CD14-positive monocyte (primary cell): ENCODE results near the gene SLC44A4. TPM values are rescaled to one million over a fixed set of nuclear protein-coding genes. Genes with fewer than 3 reads are reported as not detected.

ENCODE experiments used
- DNase-seq, 3 donors: peaks; one replicate each; pipeline ENCODE4 v3.0.0-alpha.2; 2011 to 2022
- H2AFZ ChIP-seq: 2 replicates; pipeline ENCODE4 v1.6.0; 2012; ENCODE audit warnings: mild to moderate bottlenecking, low read depth, low read length, inconsistent platforms; ENCODE audit not compliant: insufficient read depth, poor library complexity, severe bottlenecking
- H3K27ac ChIP-seq, 2 donors: 1 replicate in 1 of 2; 2 replicates in 1 of 2; pipeline ENCODE4 v1.5.1; 2012 to 2013; ENCODE audit warnings: low read length in 2 of 2, control low read depth in 1 of 2, inconsistent platforms in 1 of 2, low read depth in 1 of 2, mild to moderate bottlenecking in 1 of 2
- H3K27me3 ChIP-seq, 2 donors: one replicate each; pipeline versions ENCODE4 v1.6.0 to v1.6.1; 2011 to 2013; ENCODE audit warnings: low read length in 2 of 2; ENCODE audit not compliant: control insufficient read depth in 2 of 2, insufficient read depth in 2 of 2
- H3K36me3 ChIP-seq, 2 donors: replicated peaks in 1 of 2; 1 replicate in 1 of 2; 2 replicates in 1 of 2; pipeline versions ENCODE4 v1.5.1 to v1.6.1; 2012 to 2013; ENCODE audit warnings: low read length in 2 of 2, control low read depth in 1 of 2, inconsistent platforms in 1 of 2, mild to moderate bottlenecking in 1 of 2; ENCODE audit not compliant: insufficient read depth in 2 of 2, control insufficient read depth in 1 of 2
- H3K4me1 ChIP-seq, 2 donors: 1 replicate in 1 of 2; 2 replicates in 1 of 2; pipeline versions ENCODE4 v1.5.1 to v1.6.1; 2012 to 2013; ENCODE audit warnings: low read length in 2 of 2, control low read depth in 1 of 2, inconsistent platforms in 1 of 2, mild to moderate bottlenecking in 1 of 2, moderate library complexity in 1 of 2; ENCODE audit not compliant: insufficient read depth in 2 of 2, control insufficient read depth in 1 of 2
- H3K4me2 ChIP-seq: replicated peaks from 2 replicates; pipeline ENCODE3; 2012; ENCODE audit warnings: low read length, moderate library complexity, mild to moderate bottlenecking; ENCODE audit not compliant: poor library complexity, severe bottlenecking; ENCODE audit errors: extremely low read depth
- H3K4me3 ChIP-seq, 3 experiments: fragments of 200-600 bp in 1 of 3; sonication (generic) in 1 of 3; replicated peaks in 1 of 3; 1 replicate in 2 of 3; 2 replicates in 1 of 3; pipeline ENCODE4 v1.5.1; 2011 to 2013; ENCODE audit warnings: low read length in 3 of 3, mild to moderate bottlenecking in 3 of 3, control low read depth in 2 of 3, low read depth in 2 of 3, inconsistent platforms in 1 of 3, moderate library complexity in 1 of 3
- H3K79me2 ChIP-seq: 2 replicates; pipeline ENCODE4 v1.6.0; 2012; ENCODE audit warnings: mild to moderate bottlenecking, control low read depth, inconsistent platforms, low read length, moderate library complexity; ENCODE audit not compliant: insufficient read depth
- H3K9ac ChIP-seq: 2 replicates; pipeline ENCODE4 v1.6.0; 2017; ENCODE audit warnings: low read length, mild to moderate bottlenecking; ENCODE audit not compliant: insufficient read depth, poor library complexity, severe bottlenecking
- H3K9me3 ChIP-seq, 2 donors: replicated peaks in 1 of 2; 1 replicate in 1 of 2; 2 replicates in 1 of 2; pipeline versions ENCODE4 v1.5.1 to v1.6.1; 2012 to 2013; ENCODE audit warnings: low read length in 2 of 2, control low read depth in 1 of 2; ENCODE audit not compliant: control insufficient read depth in 1 of 2, insufficient read depth in 1 of 2
- H4K20me1 ChIP-seq: 2 replicates; pipeline ENCODE4 v1.6.0; 2012; ENCODE audit warnings: mild to moderate bottlenecking, low read length, control low read depth, moderate library complexity; ENCODE audit not compliant: insufficient read depth
- H3K27ac Mint-ChIP-seq, 7 donors: one replicate each; pipeline ENCODE4 v1.8.0; 2020; ENCODE audit warnings: mild to moderate bottlenecking in 7 of 7, mixed read lengths in 7 of 7, moderate library complexity in 6 of 7, inconsistent platforms in 2 of 7
- H3K27me3 Mint-ChIP-seq, 3 donors: one replicate each; pipeline ENCODE4 v1.8.0; 2021 to 2022; ENCODE audit warnings: low read depth in 3 of 3, mild to moderate bottlenecking in 3 of 3, mixed read lengths in 3 of 3, moderate library complexity in 3 of 3, inconsistent platforms in 1 of 3
- H3K36me3 Mint-ChIP-seq, 2 donors: one replicate each; pipeline ENCODE4 v1.8.0; 2020; ENCODE audit warnings: mixed read lengths in 2 of 2, inconsistent platforms in 1 of 2, mild to moderate bottlenecking in 1 of 2
- H3K4me1 Mint-ChIP-seq: one replicate; pipeline ENCODE4 v1.8.0; 2020; ENCODE audit warnings: mild to moderate bottlenecking, mixed read lengths
- H3K4me3 Mint-ChIP-seq, 2 donors: one replicate each; pipeline ENCODE4 v1.8.0; 2020; ENCODE audit warnings: mild to moderate bottlenecking in 2 of 2, mixed read lengths in 2 of 2, moderate library complexity in 1 of 2
- H3K9me3 Mint-ChIP-seq, 7 donors: one replicate each; pipeline ENCODE4 v1.8.0; 2020 to 2022; ENCODE audit warnings: mixed read lengths in 7 of 7, mild to moderate bottlenecking in 6 of 7, moderate library complexity in 6 of 7, inconsistent platforms in 2 of 7
- CTCF ChIP-seq: fragments of 200-600 bp; IDR thresholded peaks from one replicate; pipeline ENCODE4 v1.8.0; 2022; ENCODE audit warnings: antibody characterized with exemption, mild to moderate bottlenecking
- WGBS: methylation state at CpG from one replicate; pipeline ENCODE4 v1.1.5; 2013; ENCODE audit warnings: missing lambda C conversion rate; ENCODE audit not compliant: insufficient coverage; 5-methylcytosine and 5-hydroxymethylcytosine counted together
- intact Hi-C, 2 donors: fragments of 100-400 bp; cut with micrococcal nuclease; formaldehyde crosslinking; loops; one replicate each; pipeline versions ENCODE4 v1.15.0 to v1.15.1; 2023
- polyA minus RNA-seq: library from RNA; depleted of rRNA, polyadenylated mRNA; stranded (reverse); fragments of >200 nt; gene quantifications from 2 replicates; pipeline ENCODE4 v1.2.3, GENCODE V29; 2012
- polyA plus RNA-seq, 3 donors: library from polyadenylated mRNA; depleted of rRNA in 1 of 3; unstranded in 2 of 3; stranded (reverse) in 1 of 3; fragments of 300-500 nt in 2 of 3; fragments of >200 nt in 1 of 3; fragmentation: Illumina TruSeq in 2 of 3; gene quantifications; 1 replicate in 2 of 3; 2 replicates in 1 of 3; pipeline ENCODE4 v1.2.3, GENCODE V29; 2012 to 2021
- total RNA-seq, 12 experiments: library from RNA in 1 of 12; stranded (reverse) in 1 of 12; fragments of 120-200 nt in 1 of 12; gene quantifications; one replicate each; pipeline ENCODE4 v1.2.4 and lab custom pipeline; 2013 to 2026; ENCODE audit warnings: mixed read lengths in 6 of 12, inconsistent platforms in 1 of 12

SLC44A4 gene
- total RNA-seq (2013), result not detected
- under 1 TPM in 1 of 3 donors, not detected in 2; 0.09 TPM for polyA plus RNA-seq
- polyA minus RNA-seq, result not detected in 2 replicates
- total RNA-seq (lab: John Stamatoyannopoulos, UW), result 0 to 1.3 (median 0.23) reads per million in 11 experiments

GRCh38 chr6:31878726-31879125 lies at the start of gene SLC44A4:
SLC44A4 (minus strand) TSS chr6:31878997; CDS start chr6:31878980, 17 bp downstream.
- Histone ChIP-seq H3K79me2 (no peaks in the 10 kb centered on the region), H3K9me3 (no peaks in the 10 kb centered on the region), H3K9ac (no peak within 1 kb of the TSS), H3K27ac (no peak within 1 kb of the TSS), H3K36me3 (peaks cover 40 to 42% of the 10 kb centered on the region in 2 donors), H2AFZ (no peak within 1 kb of the TSS), H3K4me2 (no peak within 1 kb of the TSS), H4K20me1 (no peaks in the 10 kb centered on the region), H3K4me3 (no peak within 1 kb of the TSS), H3K4me1 (no peaks in the 10 kb centered on the region), H3K27me3 (no peaks in the 10 kb centered on the region)
- Mint-ChIP-seq H3K36me3 (peaks cover 41 to 48% of the 10 kb centered on the region in 2 donors), H3K4me1 (no peaks in the 10 kb centered on the region), H3K27ac (peak within 1 kb of the TSS in 4 of 7 donors; percentile 33 to 53 (median 50)), H3K27me3 (peaks cover 5 to 7% (median 7%) of the 10 kb centered on the region in 3 donors), H3K4me3 (peak within 1 kb of the TSS in 1 of 2 donors; percentile 31), H3K9me3 (peaks cover 0 to 1% (median 0%) of the 10 kb centered on the region in 7 donors)
- no peak for TF ChIP-seq CTCF
- WGBS, result 75% methylated on average over 13 of the region's 18 CpGs
- DNase-seq, result no peak
- intact Hi-C loops, result no loop called here

- Histone ChIP-seq H3K79me2 (no peaks in the 10 kb centered on the region), H3K36me3 (no peaks in the 10 kb centered on the region), H3K9me3 (no peaks in the 10 kb centered on the region), H3K27ac (no peak overlapping the region), H4K20me1 (no peaks in the 10 kb centered on the region), H3K4me2 (no peak overlapping the region), H3K4me3 (no peak overlapping the region), H3K4me1 (peaks cover 4 to 31% of the 10 kb centered on the region in 2 donors), H2AFZ (no peak overlapping the region), H3K27me3 (no peaks in the 10 kb centered on the region), H3K9ac (no peak overlapping the region)
- peaks cover 0 to 3% (median 0%) of the 10 kb centered on the region in 7 donors for H3K9me3 Mint-ChIP-seq
- H3K27me3 Mint-ChIP-seq, result peaks cover 0 to 5% (median 3%) of the 10 kb centered on the region in 3 donors
- no peak overlapping the region for H3K4me3 Mint-ChIP-seq
- intact Hi-C loops, result no loop called here
- H3K27ac Mint-ChIP-seq, result peak overlapping the region in 1 of 7 donors; percentile 22
- peaks cover 26% of the 10 kb centered on the region for H3K4me1 Mint-ChIP-seq
- 84% methylated on average over 3 of the region's 9 CpGs for WGBS
- no peak for DNase-seq
- H3K36me3 Mint-ChIP-seq, result no peaks in the 10 kb centered on the region
- TF ChIP-seq CTCF, result no peak
Measured at GRCh38 chr6:31928672-31928939, 49.8 kb upstream of the SLC44A4 start.
